Tibial nerve (tissue), 4 donors: ENCODE results near the gene AFAP1. TPM values are rescaled to one million over a fixed set of nuclear protein-coding genes. Genes with fewer than 3 reads are reported as not detected.

ENCODE experiments used
- DNase-seq, 2 donors: peaks; one replicate each; pipeline ENCODE4 v3.0.0-alpha.2; 2019; ENCODE audit warnings: low spot score in 2 of 2
- H3K27ac ChIP-seq, 4 donors: fragments of 200-600 bp; sonication (generic) in 3 of 4; one replicate each; pipeline ENCODE4 v1.5.1; 2017 to 2019; ENCODE audit warnings: mild to moderate bottlenecking in 1 of 4
- H3K27me3 ChIP-seq, 2 donors: fragments of 200-600 bp; sonication (generic) in 1 of 2; one replicate each; pipeline versions ENCODE4 v1.5.1 to v1.6.0; 2017 to 2019
- H3K36me3 ChIP-seq, 3 donors: fragments of 200-600 bp; sonication (generic); one replicate each; pipeline ENCODE4 v1.5.1; 2018 to 2019
- H3K4me1 ChIP-seq, 4 donors: fragments of 200-600 bp; sonication (generic) in 3 of 4; one replicate each; pipeline ENCODE4 v1.5.1; 2017 to 2019
- H3K4me3 ChIP-seq, 4 donors: fragments of 200-600 bp; sonication (generic) in 3 of 4; one replicate each; pipeline ENCODE4 v1.5.1; 2017 to 2019; ENCODE audit warnings: mild to moderate bottlenecking in 1 of 4, moderate library complexity in 1 of 4
- H3K9me3 ChIP-seq, 4 donors: fragments of 200-600 bp; sonication (generic) in 3 of 4; one replicate each; pipeline ENCODE4 v1.5.1; 2017 to 2019
- CTCF ChIP-seq, 5 experiments: fragments of 200-600 bp in 3 of 5; fragments of 450-650 bp in 2 of 5; sonication (generic) in 3 of 5; IDR thresholded peaks; one replicate each; pipeline ENCODE4 v1.5.1; 2016 to 2019; ENCODE audit warnings: antibody characterized with exemption in 5 of 5, mild to moderate bottlenecking in 3 of 5, moderate library complexity in 2 of 5
- EP300 ChIP-seq, 2 donors: sonication (generic); formaldehyde crosslinking; IDR thresholded peaks; one replicate each; pipeline ENCODE4 v1.6.1; 2017; ENCODE audit warnings: antibody characterized with exemption in 2 of 2, mild to moderate bottlenecking in 1 of 2
- POLR2A ChIP-seq, 2 donors: fragments of 450-650 bp; IDR thresholded peaks; one replicate each; pipeline ENCODE4 v1.6.1; 2017; ENCODE audit warnings: antibody characterized with exemption in 2 of 2, mild to moderate bottlenecking in 2 of 2, moderate library complexity in 2 of 2
- WGBS, 2 donors: methylation state at CpG; one replicate each; pipeline ENCODE4 v1.1.5; 2018; 5-methylcytosine and 5-hydroxymethylcytosine counted together
- total RNA-seq, 4 donors: library from RNA; depleted of rRNA; stranded (reverse); fragments of >200 nt; gene quantifications; one replicate each; pipeline ENCODE4 v1.1.0, GENCODE V29; 2016

AFAP1 gene
- total RNA-seq, 4 donors from 2014 or later, result 23.2 to 34.9 (median 32.1) TPM

GRCh38 chr4:7807351-7807921, 132.2 kb downstream of the AFAP1 start:
- DNase-seq, result no peak
- Histone ChIP-seq H3K27me3 (no peaks in the 10 kb centered on the region), H3K27ac (peak overlapping the region; percentile 22 to 81 (median 71)), H3K4me1 (peaks cover 0 to 60% (median 30%) of the 10 kb centered on the region in 4 donors), H3K4me3 (no peak overlapping the region), H3K36me3 (peaks cover 0 to 15% (median 2%) of the 10 kb centered on the region in 3 donors), H3K9me3 (no peaks in the 10 kb centered on the region)
- 55% methylated on average over 12 of the region's 12 CpGs for WGBS, 2 donors
- TF ChIP-seq POLR2A (IDR thresholded peaks at IDR 0.05) (no peak), EP300 (IDR thresholded peaks at IDR 0.05) (peak in 1 of 2 donors; percentile 27)

GRCh38 chr4:7806338-7807090, 133.1 kb downstream of the AFAP1 start:
- no peak overlapping the region for H3K4me3 ChIP-seq
- H3K27me3 ChIP-seq, result no peaks in the 10 kb centered on the region
- peak in 1 of 2 donors; percentile 12 for TF ChIP-seq EP300 (IDR thresholded peaks at IDR 0.05)
- TF ChIP-seq POLR2A (IDR thresholded peaks at IDR 0.05), result no peak
- peak in 1 of 2 donors; percentile 47 for DNase-seq
- no peaks in the 10 kb centered on the region for H3K9me3 ChIP-seq
- peak overlapping the region; percentile 22 to 81 (median 71) for H3K27ac ChIP-seq
- peaks cover 0 to 54% (median 28%) of the 10 kb centered on the region in 4 donors for H3K4me1 ChIP-seq
- peaks cover 0 to 14% (median 2%) of the 10 kb centered on the region in 3 donors for H3K36me3 ChIP-seq
- 23 to 31% methylated on average over 11 of the region's 11 CpGs for WGBS, 2 donors

- WGBS, 2 donors, result 39% methylated on average over 21 of the region's 21 CpGs
- H3K27me3 ChIP-seq, result no peaks in the 10 kb centered on the region
- no peak for DNase-seq
- peak overlapping the region; percentile 22 to 81 (median 71) for H3K27ac ChIP-seq
- H3K36me3 ChIP-seq, result peaks cover 0 to 15% (median 2%) of the 10 kb centered on the region in 3 donors
- no peak for TF ChIP-seq CTCF (IDR thresholded peaks at IDR 0.05)
- TF ChIP-seq POLR2A (IDR thresholded peaks at IDR 0.05), result no peak
- TF ChIP-seq EP300 (IDR thresholded peaks at IDR 0.05), result peak in 1 of 2 donors; percentile 72
- no peak overlapping the region for H3K4me3 ChIP-seq
- H3K9me3 ChIP-seq, result no peaks in the 10 kb centered on the region
- H3K4me1 ChIP-seq, result peaks cover 0 to 48% (median 25%) of the 10 kb centered on the region in 4 donors
Observed at GRCh38 chr4:7805533-7806337, 133.9 kb downstream of the AFAP1 start.

GRCh38 chr4:7804756-7805385, 134.8 kb downstream of the AFAP1 start:
- TF ChIP-seq EP300 (IDR thresholded peaks at IDR 0.05) (no peak), CTCF (IDR thresholded peaks at IDR 0.05) (no peak), POLR2A (IDR thresholded peaks at IDR 0.05) (no peak)
- Histone ChIP-seq H3K27me3 (no peaks in the 10 kb centered on the region), H3K36me3 (peaks cover 0 to 23% (median 2%) of the 10 kb centered on the region in 3 donors), H3K4me3 (no peak overlapping the region), H3K9me3 (no peaks in the 10 kb centered on the region), H3K4me1 (peaks cover 0 to 45% (median 25%) of the 10 kb centered on the region in 4 donors), H3K27ac (peak overlapping the region in 3 of 4 donors; percentile 62 to 81 (median 80))
- no peak for DNase-seq
- 75 to 78% methylated on average over 15 of the region's 15 CpGs for WGBS, 2 donors

GRCh38 chr4:7803992-7804755, 135.5 kb downstream of the AFAP1 start:
- Histone ChIP-seq H3K27ac (peak overlapping the region in 2 of 4 donors; percentile 11 to 80), H3K9me3 (no peaks in the 10 kb centered on the region), H3K4me3 (no peak overlapping the region), H3K4me1 (peaks cover 0 to 45% (median 25%) of the 10 kb centered on the region in 4 donors), H3K27me3 (no peaks in the 10 kb centered on the region), H3K36me3 (peaks cover 0 to 24% (median 0%) of the 10 kb centered on the region in 3 donors)
- TF ChIP-seq POLR2A (IDR thresholded peaks at IDR 0.05) (no peak), EP300 (IDR thresholded peaks at IDR 0.05) (peak in 1 of 2 donors; percentile 37), CTCF (IDR thresholded peaks at IDR 0.05) (peak; percentile 92 to 96 (median 94))
- peak; percentile 79 to 90 for DNase-seq
- WGBS, 2 donors, result 33 to 42% methylated on average over 16 of the region's 16 CpGs
